Measurements from ENCODE around the gene KCNAB2.

DNA sequence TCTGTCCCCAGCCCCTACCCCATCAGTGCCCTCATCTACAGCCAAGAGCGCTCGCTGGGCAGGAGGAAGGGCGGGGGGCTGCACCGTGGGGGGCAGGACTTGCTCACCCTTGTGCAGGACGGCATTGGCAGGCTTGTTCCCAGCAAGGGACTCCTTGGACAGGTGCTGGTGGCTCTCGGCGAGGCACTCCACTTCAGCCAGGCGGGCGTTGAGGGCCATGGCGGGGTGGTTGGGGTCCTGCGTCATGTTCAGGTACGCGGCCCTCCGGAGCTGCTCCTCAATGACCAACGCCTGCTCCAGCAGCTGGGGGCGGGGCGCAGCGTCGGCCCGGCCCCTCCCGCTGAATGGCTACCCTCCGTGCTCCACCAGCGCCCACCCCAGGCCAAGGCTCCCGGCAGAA lies 64.0 kb downstream of the KCNAB2 start:
- TF ChIP-seq POLR2A (IDR thresholded peaks at IDR 0.05; ENCODE audit: low read depth, low read length) = no peak
- TF ChIP-seq TAF1 (IDR thresholded peaks at IDR 0.05; ENCODE audit: borderline replicate concordance, low read depth, low read length) = no peak
- TF ChIP-seq POLR2AphosphoS5 (IDR thresholded peaks at IDR 0.05; ENCODE audit: low read depth, low read length) = no peak

All from GM12892 (cell line).